Kidney (tissue), 14 donors: ENCODE results near the gene LRRC17. TPM values are rescaled to one million over a fixed set of nuclear protein-coding genes. Genes with fewer than 3 reads are reported as not detected.

ENCODE experiments used
- DNase-seq, 5 donors: peaks; one replicate each; pipeline ENCODE4 v3.0.0-alpha.2; 2013 to 2020
- FAIRE-seq: peaks from 2 replicates; lab custom pipeline; 2012; peaks lifted over from hg19 to GRCh38; lab: Jason Lieb, UNC
- H3K27ac ChIP-seq, 2 donors: one replicate each; pipeline ENCODE4 v1.7.0; 2013; ENCODE audit warnings: low read depth in 2 of 2, low read length in 2 of 2, inconsistent platforms in 1 of 2
- H3K27me3 ChIP-seq: one replicate; pipeline ENCODE4 v1.7.1; 2013; ENCODE audit warnings: low read length, inconsistent platforms; ENCODE audit not compliant: control insufficient read depth, insufficient read depth
- H3K36me3 ChIP-seq, 3 donors: one replicate each; pipeline versions ENCODE4 v1.7.0 to v1.7.1; 2013; ENCODE audit warnings: low read length in 3 of 3, control low read depth in 1 of 3, inconsistent platforms in 1 of 3; ENCODE audit not compliant: insufficient read depth in 3 of 3, control insufficient read depth in 2 of 3
- H3K4me1 ChIP-seq, 3 donors: one replicate each; pipeline versions ENCODE4 v1.7.0 to v1.7.1; 2013; ENCODE audit warnings: low read length in 3 of 3, inconsistent platforms in 1 of 3, low read depth in 1 of 3; ENCODE audit not compliant: control insufficient read depth in 2 of 3, insufficient read depth in 2 of 3
- H3K4me3 ChIP-seq, 3 donors: one replicate each; pipeline versions ENCODE4 v1.7.0 to v1.8.1; 2013; ENCODE audit warnings: low read length in 3 of 3, control low read depth in 1 of 3, inconsistent platforms in 1 of 3
- H3K9ac ChIP-seq, 3 donors: one replicate each; pipeline versions ENCODE4 v1.7.0 to v1.7.1; 2013; ENCODE audit warnings: low read length in 3 of 3, control low read depth in 1 of 3, inconsistent platforms in 1 of 3
- H3K9me3 ChIP-seq, 3 donors: one replicate each; pipeline versions ENCODE4 v1.7.0 to v1.7.1; 2013; ENCODE audit warnings: low read length in 3 of 3, control low read depth in 1 of 3, inconsistent platforms in 1 of 3; ENCODE audit not compliant: control insufficient read depth in 2 of 3, insufficient read depth in 1 of 3
- CTCF ChIP-seq: IDR thresholded peaks from 3 replicates; pipeline ENCODE4 v1.5.1; 2012; ENCODE audit warnings: mild to moderate bottlenecking, moderate library complexity, borderline replicate concordance; ENCODE audit not compliant: insufficient read depth; ENCODE audit errors: extremely low read depth
- intact Hi-C: fragments of 100-400 bp; cut with DNase I; formaldehyde crosslinking; loops from one replicate; pipeline ENCODE4 v1.11.1; 2022
- polyA plus RNA-seq: library from polyadenylated mRNA; stranded (reverse); fragments of 350-450 nt; fragmentation: Illumina TruSeq; extraction: RNeasy Lipid Tissue Mini Kit (QIAGEN cat#74804); gene quantifications from one replicate; pipeline ENCODE4 v1.2.3, GENCODE V29; 2014; ENCODE audit warnings: low read depth, low replicate concordance; ENCODE audit not compliant: insufficient read depth
- total RNA-seq: library from RNA; stranded (reverse); fragmentation: NEBNext Ultra II Directional; extraction: Animal tissue kit (Norgen Biotek cat#: 25700); gene quantifications from one replicate; pipeline ENCODE4 v1.2.1, GENCODE V29; 2021
- donor health status: control.
- donor health status: control.
- donor health status: control.
- donor health status: control.
- donor health status: control.
- donor health status: DM: yes; HTN: yes; CAD: no.
- donor health status: Normal renal cell carcinoma (clear cell type).

The LRRC17 gene
- total and polyA plus RNA-seq, 2 donors from 2014 or later: 2.1 to 4.0 TPM

GRCh38 chr7:102918845-102919244, 6.0 kb downstream of the LRRC17 start:
- Histone ChIP-seq H3K9me3 (no peaks in the 10 kb centered on the region), H3K27ac (no peak overlapping the region), H3K4me1 (no peaks in the 10 kb centered on the region), H3K27me3 (no peaks in the 10 kb centered on the region), H3K4me3 (no peak overlapping the region), H3K36me3 (no peaks in the 10 kb centered on the region), H3K9ac (no peak overlapping the region)
- FAIRE-seq (no peak), DNase-seq (no peak)
- TF ChIP-seq CTCF: no peak
- intact Hi-C loops: no loop called here

- FAIRE-seq (no peak), DNase-seq (no peak)
- H3K9ac ChIP-seq: no peak overlapping the region
- no peaks in the 10 kb centered on the region for H3K36me3 ChIP-seq
- H3K9me3 ChIP-seq: no peaks in the 10 kb centered on the region
- no peaks in the 10 kb centered on the region for H3K4me1 ChIP-seq
- intact Hi-C loops: no loop called here
- H3K4me3 ChIP-seq: no peak overlapping the region
- TF ChIP-seq CTCF: no peak
- no peak overlapping the region for H3K27ac ChIP-seq
- no peaks in the 10 kb centered on the region for H3K27me3 ChIP-seq
These were observed 13.4 kb downstream of the LRRC17 start for GRCh38 chr7:102925976-102926782.

- no peaks in the 10 kb centered on the region for H3K4me1 ChIP-seq
- no peak for TF ChIP-seq CTCF
- no peaks in the 10 kb centered on the region for H3K9me3 ChIP-seq
- H3K27me3 ChIP-seq: no peaks in the 10 kb centered on the region
- no peak for DNase-seq
- intact Hi-C loops: no loop called here
- no peak overlapping the region for H3K4me3 ChIP-seq
- no peak overlapping the region for H3K27ac ChIP-seq
- H3K36me3 ChIP-seq: no peaks in the 10 kb centered on the region
- no peak for FAIRE-seq
- H3K9ac ChIP-seq: no peak overlapping the region
These were observed 14.0 kb downstream of the LRRC17 start for GRCh38 chr7:102926783-102927140.
